ENCODE measurements around the gene RCAN2.

RCAN2 gene

GRCh38 chr6:46452312-46452917 is 38.8 kb downstream of the RCAN2 start:
- Histone ChIP-seq H2BK120ac (ENCODE audit: low read depth, low read length) (no peak overlapping the region), H3K4me2 (ENCODE audit: insufficient read depth, low read length, poor library complexity, severe bottlenecking) (no peak overlapping the region), H3K4me3 (ENCODE audit: low read length in 2 of 2) (no peak overlapping the region), H3K23ac (ENCODE audit: low read depth, low read length, poor library complexity) (no peak overlapping the region), H3K18ac (ENCODE audit: low read length) (no peak overlapping the region), H3K9me3 (replicated peaks in 1 of 2; ENCODE audit: control insufficient read depth in 2 of 2, insufficient read depth in 1 of 2, low read depth in 1 of 2, low read length in 2 of 2) (peaks cover 0 to 4% of the 10 kb centered on the region in 2 donors), H2BK15ac (ENCODE audit: low read length) (no peak overlapping the region), H3K27ac (replicated peaks; ENCODE audit: low read length) (no peak overlapping the region), H3K79me1 (ENCODE audit: low read depth, low read length) (no peaks in the 10 kb centered on the region), H2BK5ac (ENCODE audit: low read length) (no peak overlapping the region), H2AK5ac (ENCODE audit: low read depth, low read length) (no peak overlapping the region), H3K4ac (ENCODE audit: low read length) (no peak overlapping the region), H2BK12ac (ENCODE audit: low read length) (no peak overlapping the region), H3K9ac (ENCODE audit: low read depth, low read length, poor library complexity) (no peak overlapping the region), H3K36me3 (replicated peaks in 1 of 2; ENCODE audit: control insufficient read depth in 2 of 2, insufficient read depth in 2 of 2, low read length in 2 of 2) (peaks cover 0 to 2% of the 10 kb centered on the region in 2 donors), H4K8ac (ENCODE audit: low read depth, low read length) (no peak overlapping the region), H3K4me1 (ENCODE audit: control insufficient read depth in 2 of 2, insufficient read depth in 1 of 2, low read depth in 1 of 2, low read length in 2 of 2) (no peaks in the 10 kb centered on the region), H4K91ac (ENCODE audit: low read depth, low read length, poor library complexity) (no peak overlapping the region), H2AFZ (ENCODE audit: low read length) (no peak overlapping the region), H3K27me3 (ENCODE audit: control insufficient read depth in 3 of 3, insufficient read depth in 3 of 3, low read depth in 1 of 3, low read length in 3 of 3) (no peaks in the 10 kb centered on the region), H3K14ac (ENCODE audit: low read length) (no peak overlapping the region)
- WGBS, 2 donors (ENCODE audit: extremely low coverage in 2 of 2, insufficient read length in 2 of 2, insufficient replicate concordance in 1 of 2) = no CpG with 5 or more reads among the region's 3 CpGs
- DNase-seq (ENCODE audit: low spot score) = no peak

- H3K9ac ChIP-seq (ENCODE audit: low read depth, low read length, poor library complexity) = no peak overlapping the region
- WGBS, 2 donors (ENCODE audit: extremely low coverage in 2 of 2, insufficient read length in 2 of 2, insufficient replicate concordance in 1 of 2) = no CpG with 5 or more reads among the region's 4 CpGs
- no peak overlapping the region for H3K14ac ChIP-seq (ENCODE audit: low read length)
- no peak overlapping the region for H2BK12ac ChIP-seq (ENCODE audit: low read length)
- no peak overlapping the region for H4K91ac ChIP-seq (ENCODE audit: low read depth, low read length, poor library complexity)
- H3K4me3 ChIP-seq (ENCODE audit: low read length in 2 of 2) = no peak overlapping the region
- no peak overlapping the region for H3K23ac ChIP-seq (ENCODE audit: low read depth, low read length, poor library complexity)
- no peaks in the 10 kb centered on the region for H3K27me3 ChIP-seq (ENCODE audit: control insufficient read depth in 3 of 3, insufficient read depth in 3 of 3, low read depth in 1 of 3, low read length in 3 of 3)
- no peak overlapping the region for H3K4me2 ChIP-seq (ENCODE audit: insufficient read depth, low read length, poor library complexity, severe bottlenecking)
- no peaks in the 10 kb centered on the region for H3K79me1 ChIP-seq (ENCODE audit: low read depth, low read length)
- H2AFZ ChIP-seq (ENCODE audit: low read length) = no peak overlapping the region
- no peak overlapping the region for H3K18ac ChIP-seq (ENCODE audit: low read length)
- H3K27ac ChIP-seq (replicated peaks; ENCODE audit: low read length) = no peak overlapping the region
- H2BK5ac ChIP-seq (ENCODE audit: low read length) = no peak overlapping the region
- no peaks in the 10 kb centered on the region for H3K4me1 ChIP-seq (ENCODE audit: control insufficient read depth in 2 of 2, insufficient read depth in 1 of 2, low read depth in 1 of 2, low read length in 2 of 2)
- no peak overlapping the region for H3K4ac ChIP-seq (ENCODE audit: low read length)
- no peak overlapping the region for H2BK15ac ChIP-seq (ENCODE audit: low read length)
- no peaks in the 10 kb centered on the region for H3K9me3 ChIP-seq (replicated peaks in 1 of 2; ENCODE audit: control insufficient read depth in 2 of 2, insufficient read depth in 1 of 2, low read depth in 1 of 2, low read length in 2 of 2)
- H4K8ac ChIP-seq (ENCODE audit: low read depth, low read length) = no peak overlapping the region
- DNase-seq (ENCODE audit: low spot score) = no peak
- no peaks in the 10 kb centered on the region for H3K36me3 ChIP-seq (replicated peaks in 1 of 2; ENCODE audit: control insufficient read depth in 2 of 2, insufficient read depth in 2 of 2, low read length in 2 of 2)
- no peak overlapping the region for H2AK5ac ChIP-seq (ENCODE audit: low read depth, low read length)
- H2BK120ac ChIP-seq (ENCODE audit: low read depth, low read length) = no peak overlapping the region
Measured at GRCh38 chr6:46451343-46451742, 39.9 kb downstream of the RCAN2 start.

- WGBS, 2 donors (ENCODE audit: extremely low coverage in 2 of 2, insufficient read length in 2 of 2, insufficient replicate concordance in 1 of 2) = no CpG with 5 or more reads among the region's 3 CpGs
- Histone ChIP-seq H2BK5ac (ENCODE audit: low read length) (no peak overlapping the region), H4K91ac (ENCODE audit: low read depth, low read length, poor library complexity) (no peak overlapping the region), H3K4ac (ENCODE audit: low read length) (no peak overlapping the region), H2BK120ac (ENCODE audit: low read depth, low read length) (no peak overlapping the region), H3K9me3 (replicated peaks in 1 of 2; ENCODE audit: control insufficient read depth in 2 of 2, insufficient read depth in 1 of 2, low read depth in 1 of 2, low read length in 2 of 2) (peaks cover 0 to 5% of the 10 kb centered on the region in 2 donors), H3K14ac (ENCODE audit: low read length) (no peak overlapping the region), H3K4me2 (ENCODE audit: insufficient read depth, low read length, poor library complexity, severe bottlenecking) (no peak overlapping the region), H3K27ac (replicated peaks; ENCODE audit: low read length) (no peak overlapping the region), H3K79me1 (ENCODE audit: low read depth, low read length) (peaks cover 5% of the 10 kb centered on the region), H3K4me1 (ENCODE audit: control insufficient read depth in 2 of 2, insufficient read depth in 1 of 2, low read depth in 1 of 2, low read length in 2 of 2) (no peaks in the 10 kb centered on the region), H2BK12ac (ENCODE audit: low read length) (no peak overlapping the region), H2AK5ac (ENCODE audit: low read depth, low read length) (no peak overlapping the region), H3K9ac (ENCODE audit: low read depth, low read length, poor library complexity) (no peak overlapping the region), H3K23ac (ENCODE audit: low read depth, low read length, poor library complexity) (no peak overlapping the region), H4K8ac (ENCODE audit: low read depth, low read length) (no peak overlapping the region), H3K36me3 (replicated peaks in 1 of 2; ENCODE audit: control insufficient read depth in 2 of 2, insufficient read depth in 2 of 2, low read length in 2 of 2) (no peaks in the 10 kb centered on the region), H2AFZ (ENCODE audit: low read length) (no peak overlapping the region), H3K4me3 (ENCODE audit: low read length in 2 of 2) (no peak overlapping the region), H3K18ac (ENCODE audit: low read length) (no peak overlapping the region), H3K27me3 (ENCODE audit: control insufficient read depth in 3 of 3, insufficient read depth in 3 of 3, low read depth in 1 of 3, low read length in 3 of 3) (no peaks in the 10 kb centered on the region), H2BK15ac (ENCODE audit: low read length) (no peak overlapping the region)
- DNase-seq (ENCODE audit: low spot score) = no peak
Measured at GRCh38 chr6:46444772-46445454, 46.3 kb downstream of the RCAN2 start.

- Histone ChIP-seq H3K4me1 (ENCODE audit: control insufficient read depth in 2 of 2, insufficient read depth in 1 of 2, low read depth in 1 of 2, low read length in 2 of 2) (no peaks in the 10 kb centered on the region), H3K27me3 (ENCODE audit: control insufficient read depth in 3 of 3, insufficient read depth in 3 of 3, low read depth in 1 of 3, low read length in 3 of 3) (no peaks in the 10 kb centered on the region), H3K4me3 (ENCODE audit: low read length in 2 of 2) (no peak overlapping the region), H3K79me1 (ENCODE audit: low read depth, low read length) (peaks cover 5% of the 10 kb centered on the region), H3K36me3 (replicated peaks in 1 of 2; ENCODE audit: control insufficient read depth in 2 of 2, insufficient read depth in 2 of 2, low read length in 2 of 2) (no peaks in the 10 kb centered on the region), H4K91ac (ENCODE audit: low read depth, low read length, poor library complexity) (no peak overlapping the region), H3K23ac (ENCODE audit: low read depth, low read length, poor library complexity) (no peak overlapping the region), H3K9ac (ENCODE audit: low read depth, low read length, poor library complexity) (no peak overlapping the region), H2BK15ac (ENCODE audit: low read length) (no peak overlapping the region), H3K4me2 (ENCODE audit: insufficient read depth, low read length, poor library complexity, severe bottlenecking) (no peak overlapping the region), H3K4ac (ENCODE audit: low read length) (no peak overlapping the region), H3K18ac (ENCODE audit: low read length) (no peak overlapping the region), H4K8ac (ENCODE audit: low read depth, low read length) (no peak overlapping the region), H2BK120ac (ENCODE audit: low read depth, low read length) (no peak overlapping the region), H3K27ac (replicated peaks; ENCODE audit: low read length) (no peak overlapping the region), H2BK5ac (ENCODE audit: low read length) (no peak overlapping the region), H3K14ac (ENCODE audit: low read length) (no peak overlapping the region), H2AK5ac (ENCODE audit: low read depth, low read length) (no peak overlapping the region), H2BK12ac (ENCODE audit: low read length) (no peak overlapping the region), H3K9me3 (replicated peaks in 1 of 2; ENCODE audit: control insufficient read depth in 2 of 2, insufficient read depth in 1 of 2, low read depth in 1 of 2, low read length in 2 of 2) (peaks cover 0 to 5% of the 10 kb centered on the region in 2 donors), H2AFZ (ENCODE audit: low read length) (no peak overlapping the region)
- WGBS, 2 donors (ENCODE audit: extremely low coverage in 2 of 2, insufficient read length in 2 of 2, insufficient replicate concordance in 1 of 2) = no CpG with 5 or more reads among the region's 3 CpGs
- no peak for DNase-seq (ENCODE audit: low spot score)
Measured at GRCh38 chr6:46443623-46444022, 47.6 kb downstream of the RCAN2 start.
